ENCODE data around the gene PALM. TPM values are rescaled to one million over a fixed set of nuclear protein-coding genes. Genes with fewer than 3 reads are reported as not detected.

PALM gene
- total and polyA plus RNA-seq, 4 donors, result 0.92 to 5.1 (median 4.3) TPM

DNA sequence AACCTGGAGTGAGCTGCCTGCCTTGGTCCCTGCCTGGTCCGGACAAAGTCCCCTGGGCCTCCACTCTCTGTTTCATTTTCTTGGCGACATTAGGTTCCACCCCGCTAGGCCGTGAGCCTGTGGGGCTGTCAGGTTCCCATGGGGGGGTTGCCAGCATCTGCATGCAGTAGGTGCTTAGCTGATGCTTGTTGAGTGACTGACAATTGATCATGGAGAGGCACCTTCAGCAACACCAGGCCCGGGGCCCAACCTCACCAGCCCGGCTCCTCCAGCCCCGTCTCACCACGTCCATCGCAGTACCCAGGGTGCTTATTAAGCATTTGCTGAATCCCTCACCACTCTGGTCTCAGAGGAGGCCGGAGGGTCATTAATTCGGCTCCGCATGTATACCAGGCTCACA is 55.6 kb downstream of the PALM start:
- TF ChIP-seq, protein P1, sequence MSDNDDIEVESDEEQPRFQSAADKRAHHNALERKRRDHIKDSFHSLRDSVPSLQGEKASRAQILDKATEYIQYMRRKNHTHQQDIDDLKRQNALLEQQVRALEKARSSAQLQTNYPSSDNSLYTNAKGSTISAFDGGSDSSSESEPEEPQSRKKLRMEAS (IDR thresholded peaks at IDR 0.05), result no peak
- TF ChIP-seq, protein P2, sequence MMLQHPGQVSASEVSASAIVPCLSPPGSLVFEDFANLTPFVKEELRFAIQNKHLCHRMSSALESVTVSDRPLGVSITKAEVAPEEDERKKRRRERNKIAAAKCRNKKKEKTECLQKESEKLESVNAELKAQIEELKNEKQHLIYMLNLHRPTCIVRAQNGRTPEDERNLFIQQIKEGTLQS (IDR thresholded peaks at IDR 0.05), result no peak
- TF ChIP-seq NR2F2 (IDR thresholded peaks at IDR 0.05) (no peak), SP1 (IDR thresholded peaks at IDR 0.05) (no peak), YY1 (IDR thresholded peaks at IDR 0.05) (no peak), HNF4A (conservative IDR thresholded peaks at IDR 0.05) (no peak)
- no peak overlapping the region for H3K9ac ChIP-seq (ENCODE audit: low read depth in 1 of 2, low read length in 2 of 2)
- H3K4me3 ChIP-seq (ENCODE audit: low read depth in 1 of 3, low read length in 3 of 3), result no peak overlapping the region
- 93% methylated on average over 12 of the region's 12 CpGs for WGBS
- H3K4me1 ChIP-seq (ENCODE audit: control insufficient read depth in 4 of 4, insufficient read depth in 4 of 4, low read length in 3 of 4), result no peaks in the 10 kb centered on the region
- no peaks in the 10 kb centered on the region for H3K9me3 ChIP-seq (ENCODE audit: control insufficient read depth in 4 of 4, low read length in 3 of 4)
- no peaks in the 10 kb centered on the region for H3K27me3 ChIP-seq (ENCODE audit: control insufficient read depth in 4 of 4, insufficient read depth in 4 of 4, low read length in 3 of 4)
- H3K27ac ChIP-seq (ENCODE audit: low read depth in 1 of 2, low read length in 2 of 2), result no peak overlapping the region
- DNase-seq (ENCODE audit: low spot score), result no peak
- H3K36me3 ChIP-seq (ENCODE audit: control insufficient read depth in 4 of 4, insufficient read depth in 3 of 4, low read depth in 1 of 4, low read length in 3 of 4), result no peaks in the 10 kb centered on the region

DNA sequence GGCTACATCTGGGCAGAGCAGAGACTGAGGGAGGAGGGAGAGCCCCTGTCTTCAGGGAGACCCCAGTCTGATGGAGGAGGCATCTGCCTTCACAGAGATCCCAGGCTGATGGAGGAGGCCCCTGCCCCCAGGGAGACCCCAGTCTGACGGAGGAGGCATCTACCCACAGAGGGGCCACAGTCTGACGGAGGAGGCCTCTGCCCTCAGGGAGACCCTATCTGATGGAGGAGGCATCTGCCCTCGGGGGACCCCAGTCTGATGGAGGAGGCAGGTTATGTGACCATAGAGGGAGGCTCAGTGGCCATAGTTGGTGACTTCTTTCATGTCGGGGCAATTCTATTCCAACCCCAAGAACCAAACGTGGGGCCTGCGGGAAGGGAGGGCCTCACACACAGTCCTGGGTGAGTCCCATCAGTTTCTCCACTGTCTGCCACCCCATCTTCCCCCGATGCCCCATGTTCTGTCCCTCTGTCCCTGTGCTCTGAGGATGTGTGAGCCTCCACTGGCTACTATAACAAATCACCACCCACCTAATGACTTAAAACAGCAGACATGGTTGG is 56.5 kb downstream of the PALM start:
- Histone ChIP-seq H3K9ac (ENCODE audit: low read depth in 1 of 2, low read length in 2 of 2) (no peak overlapping the region), H3K27me3 (ENCODE audit: control insufficient read depth in 4 of 4, insufficient read depth in 4 of 4, low read length in 3 of 4) (no peaks in the 10 kb centered on the region), H3K9me3 (ENCODE audit: control insufficient read depth in 4 of 4, low read length in 3 of 4) (no peaks in the 10 kb centered on the region), H3K27ac (ENCODE audit: low read depth in 1 of 2, low read length in 2 of 2) (no peak overlapping the region), H3K4me1 (ENCODE audit: control insufficient read depth in 4 of 4, insufficient read depth in 4 of 4, low read length in 3 of 4) (no peaks in the 10 kb centered on the region), H3K4me3 (ENCODE audit: low read depth in 1 of 3, low read length in 3 of 3) (no peak overlapping the region), H3K36me3 (ENCODE audit: control insufficient read depth in 4 of 4, insufficient read depth in 3 of 4, low read depth in 1 of 4, low read length in 3 of 4) (no peaks in the 10 kb centered on the region)
- 83% methylated on average over 7 of the region's 7 CpGs for WGBS
- no peak for DNase-seq (ENCODE audit: low spot score)
- no peak for TF ChIP-seq SP1 (IDR thresholded peaks at IDR 0.05)

DNA sequence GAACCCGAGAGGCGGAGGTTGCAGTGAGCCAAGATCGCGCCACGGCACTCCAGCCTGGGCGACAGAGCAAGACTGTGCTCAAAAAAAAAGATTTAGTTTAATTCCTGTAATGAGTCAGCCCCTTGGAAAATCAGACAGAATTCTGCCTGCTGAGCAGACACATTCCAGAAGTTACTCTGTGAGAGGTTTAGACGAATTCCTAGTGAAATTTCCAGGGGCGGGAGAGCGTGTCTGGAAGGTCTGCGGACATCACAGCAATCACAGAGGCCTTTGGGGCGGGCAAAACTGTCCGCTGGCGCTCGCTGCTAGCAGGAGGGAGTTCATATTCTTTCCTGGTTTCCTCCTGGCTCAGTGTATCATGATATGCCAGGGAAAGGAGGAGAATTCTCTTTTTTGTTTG is 59.7 kb downstream of the PALM start:
- H3K27ac ChIP-seq (ENCODE audit: low read depth in 1 of 2, low read length in 2 of 2), result no peak overlapping the region
- no peaks in the 10 kb centered on the region for H3K36me3 ChIP-seq (ENCODE audit: control insufficient read depth in 4 of 4, insufficient read depth in 3 of 4, low read depth in 1 of 4, low read length in 3 of 4)
- no peaks in the 10 kb centered on the region for H3K9me3 ChIP-seq (ENCODE audit: control insufficient read depth in 4 of 4, low read length in 3 of 4)
- 76% methylated on average over 14 of the region's 14 CpGs for WGBS
- no peak overlapping the region for H3K9ac ChIP-seq (ENCODE audit: low read depth in 1 of 2, low read length in 2 of 2)
- no peaks in the 10 kb centered on the region for H3K4me1 ChIP-seq (ENCODE audit: control insufficient read depth in 4 of 4, insufficient read depth in 4 of 4, low read length in 3 of 4)
- no peaks in the 10 kb centered on the region for H3K27me3 ChIP-seq (ENCODE audit: control insufficient read depth in 4 of 4, insufficient read depth in 4 of 4, low read length in 3 of 4)
- H3K4me3 ChIP-seq (ENCODE audit: low read depth in 1 of 3, low read length in 3 of 3), result no peak overlapping the region
- DNase-seq (ENCODE audit: low spot score), result no peak
- TF ChIP-seq EGR1 (IDR thresholded peaks at IDR 0.05; ENCODE audit: low read depth in 2 of 2) (no peak), YY1 (IDR thresholded peaks at IDR 0.05) (no peak), NR2F2 (IDR thresholded peaks at IDR 0.05) (no peak), TAF1 (conservative IDR thresholded peaks at IDR 0.05) (no peak), JUND (IDR thresholded peaks at IDR 0.05) (no peak), FOXA2 (IDR thresholded peaks at IDR 0.05) (no peak)
- TF ChIP-seq, protein P3, sequence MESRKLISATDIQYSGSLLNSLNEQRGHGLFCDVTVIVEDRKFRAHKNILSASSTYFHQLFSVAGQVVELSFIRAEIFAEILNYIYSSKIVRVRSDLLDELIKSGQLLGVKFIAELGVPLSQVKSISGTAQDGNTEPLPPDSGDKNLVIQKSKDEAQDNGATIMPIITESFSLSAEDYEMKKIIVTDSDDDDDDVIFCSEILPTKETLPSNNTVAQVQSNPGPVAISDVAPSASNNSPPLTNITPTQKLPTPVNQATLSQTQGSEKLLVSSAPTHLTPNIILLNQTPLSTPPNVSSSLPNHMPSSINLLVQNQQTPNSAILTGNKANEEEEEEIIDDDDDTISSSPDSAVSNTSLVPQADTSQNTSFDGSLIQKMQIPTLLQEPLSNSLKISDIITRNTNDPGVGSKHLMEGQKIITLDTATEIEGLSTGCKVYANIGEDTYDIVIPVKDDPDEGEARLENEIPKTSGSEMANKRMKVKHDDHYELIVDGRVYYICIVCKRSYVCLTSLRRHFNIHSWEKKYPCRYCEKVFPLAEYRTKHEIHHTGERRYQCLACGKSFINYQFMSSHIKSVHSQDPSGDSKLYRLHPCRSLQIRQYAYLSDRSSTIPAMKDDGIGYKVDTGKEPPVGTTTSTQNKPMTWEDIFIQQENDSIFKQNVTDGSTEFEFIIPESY (IDR thresholded peaks at IDR 0.05), result no peak
- TF ChIP-seq, protein P2 (IDR thresholded peaks at IDR 0.05), result no peak
- TF ChIP-seq, protein P4, sequence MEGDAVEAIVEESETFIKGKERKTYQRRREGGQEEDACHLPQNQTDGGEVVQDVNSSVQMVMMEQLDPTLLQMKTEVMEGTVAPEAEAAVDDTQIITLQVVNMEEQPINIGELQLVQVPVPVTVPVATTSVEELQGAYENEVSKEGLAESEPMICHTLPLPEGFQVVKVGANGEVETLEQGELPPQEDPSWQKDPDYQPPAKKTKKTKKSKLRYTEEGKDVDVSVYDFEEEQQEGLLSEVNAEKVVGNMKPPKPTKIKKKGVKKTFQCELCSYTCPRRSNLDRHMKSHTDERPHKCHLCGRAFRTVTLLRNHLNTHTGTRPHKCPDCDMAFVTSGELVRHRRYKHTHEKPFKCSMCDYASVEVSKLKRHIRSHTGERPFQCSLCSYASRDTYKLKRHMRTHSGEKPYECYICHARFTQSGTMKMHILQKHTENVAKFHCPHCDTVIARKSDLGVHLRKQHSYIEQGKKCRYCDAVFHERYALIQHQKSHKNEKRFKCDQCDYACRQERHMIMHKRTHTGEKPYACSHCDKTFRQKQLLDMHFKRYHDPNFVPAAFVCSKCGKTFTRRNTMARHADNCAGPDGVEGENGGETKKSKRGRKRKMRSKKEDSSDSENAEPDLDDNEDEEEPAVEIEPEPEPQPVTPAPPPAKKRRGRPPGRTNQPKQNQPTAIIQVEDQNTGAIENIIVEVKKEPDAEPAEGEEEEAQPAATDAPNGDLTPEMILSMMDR (IDR thresholded peaks at IDR 0.05; ENCODE audit: low read depth, low read length, missing input control), result no peak
